H9 (cell line): ENCODE data around the gene BRD8. TPM values are rescaled to one million over a fixed set of nuclear protein-coding genes. Genes with fewer than 3 reads are reported as not detected.

Source experiments
- DNase-seq: peaks from one replicate; pipeline ENCODE4 v3.0.0-alpha.2; 2017
- H2AFZ ChIP-seq: one replicate; pipeline ENCODE4 v1.6.1; 2013; ENCODE audit warnings: mild to moderate bottlenecking, low read length, control low read depth, moderate library complexity
- H2AK5ac ChIP-seq: 2 replicates; pipeline ENCODE4 v1.6.1; 2013; ENCODE audit warnings: low read length, control low read depth, mixed read lengths; ENCODE audit not compliant: insufficient read length
- H2BK120ac ChIP-seq: one replicate; pipeline ENCODE4 v1.6.1; 2013; ENCODE audit warnings: low read depth, mild to moderate bottlenecking, low read length, control low read depth, inconsistent platforms; ENCODE audit not compliant: poor library complexity, severe bottlenecking
- H2BK12ac ChIP-seq: 2 replicates; pipeline ENCODE4 v1.6.1; 2013; ENCODE audit warnings: low read length, control low read depth, mixed read lengths, low read depth; ENCODE audit not compliant: insufficient read length
- H2BK15ac ChIP-seq: 2 replicates; pipeline ENCODE4 v1.6.1; 2013; ENCODE audit warnings: low read depth, low read length, control low read depth
- H2BK20ac ChIP-seq: one replicate; pipeline ENCODE4 v1.6.1; 2013; ENCODE audit warnings: low read depth, mild to moderate bottlenecking, low read length, control low read depth, inconsistent platforms; ENCODE audit not compliant: poor library complexity, severe bottlenecking
- H2BK5ac ChIP-seq: 2 replicates; pipeline ENCODE4 v1.6.1; 2013; ENCODE audit warnings: low read length, control low read depth, mixed read lengths; ENCODE audit not compliant: insufficient read length
- H3K14ac ChIP-seq: 2 replicates; pipeline ENCODE4 v1.6.1; 2013; ENCODE audit warnings: low read length, control low read depth; ENCODE audit not compliant: insufficient read depth
- H3K18ac ChIP-seq: 2 replicates; pipeline ENCODE4 v1.6.1; 2013; ENCODE audit warnings: low read depth, mild to moderate bottlenecking, mixed read lengths, low read length, control low read depth; ENCODE audit not compliant: insufficient read length
- H3K23ac ChIP-seq: 2 replicates; pipeline ENCODE4 v1.6.1; 2013; ENCODE audit warnings: low read length, control low read depth, mixed read lengths, low read depth; ENCODE audit not compliant: insufficient read length
- H3K23me2 ChIP-seq: 2 replicates; pipeline ENCODE4 v1.6.1; 2013; ENCODE audit warnings: low read depth, mild to moderate bottlenecking, mixed read lengths, low read length, control low read depth; ENCODE audit not compliant: insufficient read length, poor library complexity, severe bottlenecking
- H3K27ac ChIP-seq: 2 replicates; pipeline ENCODE4 v1.5.1; 2013; ENCODE audit warnings: low read length, control low read depth, mixed read lengths, low read depth; ENCODE audit not compliant: insufficient read length
- H3K27me3 ChIP-seq: 2 replicates; pipeline ENCODE4 v1.6.1; 2013; ENCODE audit warnings: low read length, control low read depth, inconsistent platforms; ENCODE audit not compliant: insufficient read depth
- H3K4ac ChIP-seq: 2 replicates; pipeline ENCODE4 v1.6.1; 2013; ENCODE audit warnings: low read depth, mild to moderate bottlenecking, control low read depth, inconsistent platforms, low read length, moderate library complexity
- H3K4me1 ChIP-seq: 2 replicates; pipeline ENCODE4 v1.6.1; 2013; ENCODE audit warnings: low read length, control low read depth, inconsistent platforms; ENCODE audit not compliant: insufficient read depth
- H3K4me2 ChIP-seq: 2 replicates; pipeline ENCODE4 v1.6.1; 2013; ENCODE audit warnings: low read length, control low read depth, mixed read lengths; ENCODE audit not compliant: insufficient read length, insufficient read depth
- H3K56ac ChIP-seq: 2 replicates; pipeline ENCODE4 v1.6.1; 2013; ENCODE audit warnings: low read depth, mild to moderate bottlenecking, mixed read lengths, low read length, control low read depth; ENCODE audit not compliant: insufficient read length
- H3K79me1 ChIP-seq: 2 replicates; pipeline ENCODE4 v1.6.1; 2013; ENCODE audit warnings: low read depth, mild to moderate bottlenecking, moderate library complexity, low read length, control low read depth, inconsistent platforms; ENCODE audit not compliant: insufficient read depth, poor library complexity, severe bottlenecking
- H3K79me2 ChIP-seq: 2 replicates; pipeline ENCODE4 v1.6.1; 2013; ENCODE audit warnings: low read length, control low read depth, inconsistent platforms; ENCODE audit not compliant: insufficient read depth
- H3K9ac ChIP-seq: 2 replicates; pipeline ENCODE4 v1.6.1; 2013; ENCODE audit warnings: low read length, control low read depth, mixed read lengths; ENCODE audit not compliant: insufficient read length; ENCODE audit errors: extremely low read depth
- H3K9me3 ChIP-seq: one replicate; pipeline ENCODE4 v1.6.1; 2013; ENCODE audit warnings: low read depth, low read length, inconsistent platforms; ENCODE audit not compliant: control insufficient read depth
- H3T11ph ChIP-seq: one replicate; pipeline ENCODE4 v1.6.1; 2013; ENCODE audit warnings: mild to moderate bottlenecking, low read length, control low read depth, inconsistent platforms
- H4K20me1 ChIP-seq: one replicate; pipeline ENCODE4 v1.6.1; 2013; ENCODE audit not compliant: control insufficient read depth, insufficient read length, insufficient read depth
- H4K5ac ChIP-seq: 2 replicates; pipeline ENCODE4 v1.6.1; 2013; ENCODE audit warnings: low read depth, mild to moderate bottlenecking, mixed read lengths, low read length, control low read depth; ENCODE audit not compliant: insufficient read length
- H4K8ac ChIP-seq: replicated peaks from 2 replicates; pipeline ENCODE4 v1.6.1; 2013; ENCODE audit warnings: low read length, control low read depth, mixed read lengths, low read depth; ENCODE audit not compliant: insufficient read length
- H4K91ac ChIP-seq: 2 replicates; pipeline ENCODE4 v1.6.1; 2013; ENCODE audit warnings: low read depth, mild to moderate bottlenecking, moderate library complexity, mixed read lengths, low read length, control low read depth; ENCODE audit not compliant: insufficient read length
- H3K27ac Mint-ChIP-seq, 3 experiments: 2 replicates in 2 of 3; 3 replicates in 1 of 3; pipeline ENCODE4 v1.8.0; 2020 to 2021; ENCODE audit warnings: mixed read lengths in 3 of 3, mild to moderate bottlenecking in 1 of 3, moderate library complexity in 1 of 3
- H3K27me3 Mint-ChIP-seq: 2 replicates; pipeline ENCODE4 v1.8.0; 2021; ENCODE audit warnings: low read depth, mild to moderate bottlenecking, moderate library complexity, mixed read lengths
- H3K36me3 Mint-ChIP-seq, 3 experiments: 2 replicates in 2 of 3; 3 replicates in 1 of 3; pipeline ENCODE4 v1.8.0; 2020 to 2021; ENCODE audit warnings: low read depth in 3 of 3, mixed read lengths in 3 of 3; ENCODE audit not compliant: insufficient read depth in 1 of 3
- H3K4me1 Mint-ChIP-seq, 2 experiments: 2 replicates each; pipeline ENCODE4 v1.8.0; 2020; ENCODE audit warnings: mixed read lengths in 2 of 2
- H3K4me3 Mint-ChIP-seq, 2 experiments: 2 replicates in 1 of 2; 3 replicates in 1 of 2; pipeline ENCODE4 v1.8.0; 2020 to 2021; ENCODE audit warnings: mild to moderate bottlenecking in 2 of 2, mixed read lengths in 2 of 2, moderate library complexity in 1 of 2
- H3K9me3 Mint-ChIP-seq, 2 experiments: 2 replicates in 1 of 2; 3 replicates in 1 of 2; pipeline ENCODE4 v1.8.0; 2020; ENCODE audit warnings: mild to moderate bottlenecking in 2 of 2, mixed read lengths in 2 of 2, moderate library complexity in 1 of 2
- CTCF ChIP-seq: fragments of 200-600 bp; sonication (generic); conservative IDR thresholded peaks from 3 replicates; pipeline ENCODE4 v1.8.0; 2021; ENCODE audit warnings: antibody characterized with exemption, mild to moderate bottlenecking
- WGBS: extraction: QIAGEN DNeasy Blood & Tissue Kit; methylation state at CpG from one replicate; pipeline ENCODE4 v1.1.7; 2013; ENCODE audit warnings: missing lambda C conversion rate, low lambda C conversion rate, mixed read lengths; ENCODE audit not compliant: insufficient read length; ENCODE audit errors: extremely low coverage; 5-methylcytosine and 5-hydroxymethylcytosine counted together
- total RNA-seq: library from RNA; stranded (reverse); gene quantifications from 2 replicates; pipeline ENCODE4 v1.2.1, GENCODE V29; 2021

BRD8 gene
- total RNA-seq, 1 experiment from 2014 or later = 67.9 TPM

- H3K79me2 ChIP-seq = no peaks in the 10 kb centered on the region
- Mint-ChIP-seq H3K27ac (no peak overlapping the region), H3K36me3 (peaks cover 0 to 3% (median 2%) of the 10 kb centered on the region in 3 experiments; a peak in 2 of 7 replicates), H3K9me3 (peaks cover 13 to 19% of the 10 kb centered on the region in 2 experiments), H3K27me3 (peaks cover 6% of the 10 kb centered on the region), H3K4me3 (no peak overlapping the region), H3K4me1 (peaks cover 3 to 4% of the 10 kb centered on the region in 2 experiments)
- H3K4me2 ChIP-seq = no peak overlapping the region
- no peak overlapping the region for H2BK20ac ChIP-seq
- no peak for TF ChIP-seq CTCF
- H2AFZ ChIP-seq = no peak overlapping the region
- no peak overlapping the region for H4K5ac ChIP-seq
- H3K4ac ChIP-seq = no peak overlapping the region
- H3K27me3 ChIP-seq = no peaks in the 10 kb centered on the region
- H4K8ac ChIP-seq = no peak overlapping the region
- no CpG with 5 or more reads among the region's 1 CpG for whole genome bisulfite sequencing
- H2BK120ac ChIP-seq = no peak overlapping the region
- DNase-seq = no peak
- no peaks in the 10 kb centered on the region for H3K9me3 ChIP-seq
- H3K79me1 ChIP-seq = no peaks in the 10 kb centered on the region
- H3T11ph ChIP-seq = no peak overlapping the region
- H2BK12ac ChIP-seq = no peak overlapping the region
- no peak overlapping the region for H3K27ac ChIP-seq
- H2AK5ac ChIP-seq = no peak overlapping the region
- H4K20me1 ChIP-seq = no peaks in the 10 kb centered on the region
- H3K9ac ChIP-seq = no peak overlapping the region
- no peak overlapping the region for H3K23ac ChIP-seq
- H3K18ac ChIP-seq = no peak overlapping the region
- H3K14ac ChIP-seq = no peak overlapping the region
- no peaks in the 10 kb centered on the region for H3K4me1 ChIP-seq
- no peak overlapping the region for H2BK15ac ChIP-seq
- H3K23me2 ChIP-seq = no peaks in the 10 kb centered on the region
- no peak overlapping the region for H2BK5ac ChIP-seq
- H3K56ac ChIP-seq = no peak overlapping the region
- H4K91ac ChIP-seq = no peak overlapping the region
Measured at GRCh38 chr5:138223532-138223931, 45.1 kb upstream of the BRD8 start.
